MM.1S (cell line): ENCODE results near the gene UPK2.

ENCODE experiments used
- DNase-seq: peaks from one replicate; pipeline ENCODE4 v3.0.0-alpha.2; 2015
- H2AFZ ChIP-seq: fragments of 300-600 bp; sonication (generic); 2 replicates; pipeline ENCODE4 v1.6.0; 2016; ENCODE audit warnings: antibody characterized with exemption, low read length
- H3F3A ChIP-seq: fragments of 300-600 bp; sonication (generic); 2 replicates; pipeline ENCODE4 v1.6.1; 2016; ENCODE audit warnings: mild to moderate bottlenecking, antibody characterized with exemption, low read length, moderate library complexity, mixed read lengths; ENCODE audit not compliant: insufficient read depth
- H3K27ac ChIP-seq: fragments of 300-600 bp; sonication (generic); 2 replicates; pipeline ENCODE4 v1.5.1; 2016; ENCODE audit warnings: mild to moderate bottlenecking, low read length
- H3K27me3 ChIP-seq: fragments of 300-600 bp; sonication (generic); replicated peaks from 2 replicates; pipeline ENCODE4 v1.6.0; 2016; ENCODE audit warnings: low read length; ENCODE audit not compliant: insufficient read depth
- H3K36me3 ChIP-seq: fragments of 300-600 bp; sonication (generic); replicated peaks from 2 replicates; pipeline ENCODE4 v1.6.1; 2016; ENCODE audit warnings: mild to moderate bottlenecking, low read length, mixed read lengths; ENCODE audit not compliant: insufficient read depth
- H3K4me1 ChIP-seq: fragments of 300-600 bp; sonication (generic); 2 replicates; pipeline ENCODE4 v1.6.1; 2016; ENCODE audit warnings: low read length, mixed read lengths
- H3K4me2 ChIP-seq: fragments of 300-600 bp; sonication (generic); 2 replicates; pipeline ENCODE4 v1.6.0; 2016; ENCODE audit warnings: low read depth, low read length
- H3K4me3 ChIP-seq: fragments of 300-600 bp; sonication (generic); 2 replicates; pipeline ENCODE4 v1.5.1; 2016; ENCODE audit warnings: low read length, mixed read lengths
- H3K79me2 ChIP-seq: fragments of 300-600 bp; sonication (generic); 2 replicates; pipeline ENCODE4 v1.6.1; 2016; ENCODE audit warnings: mixed run types, low read length, mixed read lengths
- H3K9ac ChIP-seq: fragments of 300-600 bp; sonication (generic); 2 replicates; pipeline ENCODE4 v1.6.1; 2016; ENCODE audit warnings: low read length, mixed read lengths
- H3K9me2 ChIP-seq: fragments of 300-600 bp; sonication (generic); replicated peaks from 2 replicates; pipeline ENCODE4 v1.6.1; 2016; ENCODE audit warnings: mild to moderate bottlenecking, low read length, mixed read lengths; ENCODE audit not compliant: insufficient read depth
- H3K9me3 ChIP-seq: fragments of 300-600 bp; sonication (generic); replicated peaks from 2 replicates; pipeline ENCODE4 v1.6.1; 2016; ENCODE audit warnings: mild to moderate bottlenecking, low read length, mixed read lengths; ENCODE audit not compliant: insufficient read depth
- H4K20me1 ChIP-seq: fragments of 300-600 bp; sonication (generic); 2 replicates; pipeline ENCODE4 v1.6.1; 2016; ENCODE audit warnings: mild to moderate bottlenecking, low read length, moderate library complexity, mixed read lengths; ENCODE audit not compliant: insufficient read depth
- CTCF ChIP-seq: fragments of 300-600 bp; sonication (generic); IDR thresholded peaks from 2 replicates; pipeline ENCODE4 v1.5.1; 2016; ENCODE audit warnings: antibody characterized with exemption, low read length, mixed read lengths
- EZH2 ChIP-seq: fragments of 300-600 bp; sonication (generic); optimal IDR thresholded peaks from 2 replicates; pipeline ENCODE3; 2017; ENCODE audit warnings: low read depth, mild to moderate bottlenecking, antibody characterized with exemption, low read length, mixed read lengths
- EZH2phosphoT487 ChIP-seq: fragments of 300-600 bp; sonication (generic); IDR thresholded peaks from 2 replicates; pipeline ENCODE4 v1.6.1; 2018; ENCODE audit warnings: antibody characterized with exemption, low read length

Gene UPK2

DNA sequence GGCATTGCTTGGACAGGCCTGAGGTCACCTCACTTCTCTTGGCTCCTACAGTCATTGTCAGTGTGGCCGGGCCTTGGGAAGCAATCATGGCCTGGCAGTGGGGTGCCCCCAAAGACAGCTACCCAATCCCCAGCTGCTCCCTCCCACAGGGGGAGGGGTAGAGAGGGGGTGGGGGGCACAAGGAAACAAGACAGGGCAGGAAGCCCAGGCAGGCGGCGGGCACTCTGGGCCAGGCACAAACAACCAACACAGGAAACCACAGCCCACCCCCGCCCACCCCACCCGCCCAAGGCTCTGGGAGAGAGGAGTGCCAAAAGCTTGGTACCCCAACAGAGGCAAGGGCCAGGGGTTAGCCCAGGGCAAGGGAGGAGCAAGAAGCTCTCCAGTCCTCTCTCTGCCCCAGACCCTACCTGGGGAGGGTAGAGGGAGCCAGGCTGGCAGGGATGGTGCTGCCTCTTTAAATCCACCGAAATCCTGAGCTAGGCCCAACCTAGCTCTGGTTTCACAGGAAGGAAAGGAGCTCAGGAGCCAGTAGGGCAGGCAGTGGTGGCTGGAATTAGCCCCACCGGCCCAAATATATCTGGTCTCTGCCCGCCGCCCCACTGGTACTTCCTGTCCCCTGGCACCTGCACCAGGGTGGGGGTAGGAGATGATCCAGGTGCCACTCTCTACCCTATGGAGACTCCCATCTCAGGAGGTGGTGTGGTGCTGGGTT lies 42.5 kb upstream of the UPK2 start:
- Histone ChIP-seq H3K4me1 (peaks cover 3% of the 10 kb centered on the region; the same call in 1 of the 2 replicates), H3K79me2 (no peaks in the 10 kb centered on the region), H2AFZ (no peak overlapping the region), H3K36me3 (no peaks in the 10 kb centered on the region), H4K20me1 (no peaks in the 10 kb centered on the region), H3K9ac (no peak overlapping the region), H3K4me2 (no peak overlapping the region), H3K27ac (no peak overlapping the region), H3F3A (no peaks in the 10 kb centered on the region), H3K27me3 (no peaks in the 10 kb centered on the region), H3K9me3 (no peaks in the 10 kb centered on the region), H3K9me2 (no peaks in the 10 kb centered on the region), H3K4me3 (no peak overlapping the region)
- no peak for TF ChIP-seq EZH2phosphoT487
- TF ChIP-seq EZH2 = no peak
- no peak for TF ChIP-seq CTCF
- no peak for DNase-seq

DNA sequence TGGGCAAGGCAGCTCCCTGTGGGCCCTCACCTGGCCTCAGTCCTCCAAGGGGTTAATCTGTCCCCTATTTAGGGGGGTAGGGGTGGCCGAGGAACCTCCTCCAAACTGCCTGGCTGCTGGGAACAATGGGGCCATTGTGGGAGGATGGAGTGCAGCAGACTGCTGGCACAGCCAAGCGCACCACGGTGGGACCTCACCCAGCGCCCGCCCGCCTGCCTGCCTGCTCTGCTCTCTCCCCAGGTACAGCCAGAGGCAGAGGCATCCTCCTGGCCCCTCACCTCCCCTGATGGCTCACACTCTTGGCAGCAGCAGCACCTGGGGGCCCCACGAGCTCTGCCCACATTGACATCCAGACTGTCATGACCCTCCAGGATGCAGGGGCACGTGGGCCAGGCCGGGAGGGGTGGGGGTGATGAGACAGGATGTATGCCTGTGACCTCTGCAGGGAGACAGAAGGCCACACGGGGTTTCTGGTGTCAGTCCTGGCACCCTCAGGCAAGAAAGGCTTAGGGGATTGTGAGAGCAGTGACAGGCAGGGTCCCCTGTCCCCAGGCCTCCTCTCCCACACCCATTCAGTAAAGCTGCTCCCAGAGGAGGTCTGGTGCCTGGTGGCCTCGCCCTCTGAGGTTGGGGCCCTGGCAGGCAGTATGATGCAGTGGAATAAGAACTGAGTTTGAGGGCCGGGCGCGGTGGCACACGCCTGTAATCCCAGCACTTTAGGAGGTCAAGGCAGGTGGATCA lies 41.8 kb upstream of the UPK2 start:
- Histone ChIP-seq H3K4me2 (no peak overlapping the region), H3K9me2 (no peaks in the 10 kb centered on the region), H3F3A (no peaks in the 10 kb centered on the region), H3K79me2 (no peaks in the 10 kb centered on the region), H3K36me3 (no peaks in the 10 kb centered on the region), H3K27me3 (no peaks in the 10 kb centered on the region), H2AFZ (no peak overlapping the region), H3K4me1 (peaks cover 3% of the 10 kb centered on the region; the same call in 1 of the 2 replicates), H4K20me1 (no peaks in the 10 kb centered on the region), H3K27ac (no peak overlapping the region), H3K4me3 (no peak overlapping the region), H3K9ac (no peak overlapping the region), H3K9me3 (no peaks in the 10 kb centered on the region)
- no peak for TF ChIP-seq CTCF
- no peak for TF ChIP-seq EZH2
- no peak for TF ChIP-seq EZH2phosphoT487
- DNase-seq = no peak

DNA sequence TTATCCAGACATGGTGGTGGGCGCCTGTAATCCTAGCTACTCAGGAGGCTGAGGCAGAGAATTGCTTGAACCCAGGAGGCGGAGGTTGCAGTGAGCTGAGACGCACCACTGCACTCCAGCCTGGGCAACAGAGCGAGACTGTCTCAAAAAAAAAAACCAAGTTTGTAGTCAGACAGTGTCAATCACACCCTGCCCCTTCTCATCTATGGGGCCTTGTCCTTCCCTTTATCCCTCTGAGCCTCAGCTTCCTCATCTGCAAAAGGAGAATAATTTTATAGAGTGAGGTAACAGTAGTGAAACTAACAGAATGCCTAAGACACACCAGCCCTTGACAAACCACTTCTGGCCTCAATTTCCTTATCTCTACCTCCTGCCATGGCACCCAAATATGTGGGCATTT lies 41.1 kb upstream of the UPK2 start:
- DNase-seq = no peak
- H2AFZ ChIP-seq = no peak overlapping the region
- no peak overlapping the region for H3K9ac ChIP-seq
- no peaks in the 10 kb centered on the region for H3F3A ChIP-seq
- TF ChIP-seq EZH2 = no peak
- no peak for TF ChIP-seq CTCF
- H3K4me1 ChIP-seq = peaks cover 3% of the 10 kb centered on the region; the same call in 1 of the 2 replicates
- H3K9me2 ChIP-seq = no peaks in the 10 kb centered on the region
- H3K4me3 ChIP-seq = no peak overlapping the region
- H3K27me3 ChIP-seq = no peaks in the 10 kb centered on the region
- no peaks in the 10 kb centered on the region for H4K20me1 ChIP-seq
- H3K36me3 ChIP-seq = no peaks in the 10 kb centered on the region
- no peak overlapping the region for H3K4me2 ChIP-seq
- no peaks in the 10 kb centered on the region for H3K79me2 ChIP-seq
- no peak overlapping the region for H3K27ac ChIP-seq
- no peaks in the 10 kb centered on the region for H3K9me3 ChIP-seq
